ENCODE measurements around the gene COL11A1. TPM values are rescaled to one million over a fixed set of nuclear protein-coding genes. Genes with fewer than 3 reads are reported as not detected.
"Not testable (repeated sequence)": the region's sequence is repeated elsewhere in the genome, so short reads cannot be mapped to it uniquely, and the experiment has no call there.

The COL11A1 gene
- polyA plus RNA-seq, 4 donors: 4.3 to 7.3 (median 5.1) TPM

- no peak for DNase-seq (ENCODE audit: low read depth in 4 of 4, low spot score in 2 of 4)
Measured at GRCh38 chr1:103087256-103087655, 21.1 kb downstream of the COL11A1 start.

- no peak for DNase-seq (ENCODE audit: low read depth in 4 of 4, low spot score in 2 of 4)
Measured at GRCh38 chr1:103084181-103084580, 24.1 kb downstream of the COL11A1 start.

DNA sequence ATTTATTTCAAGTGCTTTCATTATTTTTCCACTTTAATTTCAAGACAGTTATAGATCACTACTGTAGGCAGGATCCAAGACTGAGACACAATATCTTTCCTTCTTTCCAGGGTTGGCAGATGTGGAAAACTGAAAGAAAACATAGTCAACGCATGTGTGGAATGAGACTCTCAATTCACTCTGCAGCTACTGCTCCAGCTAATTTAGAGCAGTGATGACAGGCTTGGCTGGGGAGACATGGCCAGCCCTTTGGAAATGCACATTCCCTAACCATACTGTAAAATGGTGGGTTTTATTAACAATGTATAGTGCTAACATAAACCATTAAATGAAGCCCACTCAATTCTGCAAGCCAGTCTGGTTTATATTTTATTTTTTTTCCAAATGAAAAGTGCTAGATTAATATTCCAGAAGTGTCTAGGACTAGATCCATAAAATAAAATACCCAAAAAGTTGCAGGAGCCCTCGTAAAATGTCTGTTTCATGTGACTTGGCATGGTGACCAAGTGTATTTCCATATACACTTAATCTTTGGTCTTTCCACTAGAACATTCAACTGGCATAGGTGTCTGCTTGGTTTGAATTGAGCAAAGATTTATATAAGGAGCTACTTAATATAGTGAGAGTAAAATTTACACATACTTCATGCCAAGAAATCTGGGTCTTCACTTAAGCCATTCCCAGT is 32.9 kb downstream of the COL11A1 start:
- DNase-seq (ENCODE audit: low read depth in 4 of 4, low spot score in 2 of 4): no peak

DNA sequence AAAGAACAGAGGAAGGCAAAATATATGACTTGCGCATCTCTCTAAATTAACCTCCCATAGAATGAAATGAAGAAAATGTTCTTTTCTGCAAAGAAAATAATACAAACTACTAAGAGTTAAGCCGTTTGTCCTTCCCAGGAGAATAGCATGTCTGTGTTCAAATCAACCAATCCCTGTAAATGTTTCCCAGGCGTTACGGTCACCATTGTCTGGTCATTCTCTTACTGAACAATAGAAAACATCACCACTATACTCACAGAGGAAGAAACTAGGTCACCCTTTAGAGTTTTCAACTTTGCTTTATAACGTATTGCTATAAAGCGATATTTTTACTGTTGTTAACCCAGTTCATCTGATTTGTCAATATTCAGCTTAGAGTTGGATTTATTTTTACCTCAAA is 34.1 kb downstream of the COL11A1 start:
- DNase-seq (ENCODE audit: low read depth in 4 of 4, low spot score in 2 of 4): no peak

DNA sequence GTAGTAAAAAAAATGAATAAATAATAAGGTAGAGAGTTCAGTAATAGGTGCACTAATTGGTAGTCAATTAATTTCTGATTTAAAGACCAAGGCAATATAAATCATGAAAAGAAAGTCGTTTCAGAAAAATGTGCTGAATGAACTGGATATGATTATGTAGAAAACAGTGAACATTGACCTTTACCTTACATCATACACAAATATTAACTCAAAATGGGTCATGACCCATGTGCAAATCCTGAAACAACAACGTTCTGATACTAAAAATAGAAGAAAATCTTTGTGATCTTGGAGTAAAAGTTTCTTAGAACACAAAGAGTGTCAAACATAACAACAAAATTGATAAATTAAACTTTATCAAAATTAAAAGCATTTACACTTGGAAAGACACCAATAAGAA is 39.1 kb downstream of the COL11A1 start:
- DNase-seq (ENCODE audit: low read depth in 4 of 4, low spot score in 2 of 4): no peak

- no peak for DNase-seq (ENCODE audit: low read depth in 4 of 4, low spot score in 2 of 4)
Measured at GRCh38 chr1:103063921-103064320, 44.4 kb downstream of the COL11A1 start.

- no peak for DNase-seq (ENCODE audit: low read depth in 4 of 4, low spot score in 2 of 4)
Measured at GRCh38 chr1:103058391-103058790, 49.9 kb downstream of the COL11A1 start.

- no peak for DNase-seq (ENCODE audit: low read depth in 4 of 4, low spot score in 2 of 4)
Measured at GRCh38 chr1:103056423-103056822, 51.9 kb downstream of the COL11A1 start.

DNA sequence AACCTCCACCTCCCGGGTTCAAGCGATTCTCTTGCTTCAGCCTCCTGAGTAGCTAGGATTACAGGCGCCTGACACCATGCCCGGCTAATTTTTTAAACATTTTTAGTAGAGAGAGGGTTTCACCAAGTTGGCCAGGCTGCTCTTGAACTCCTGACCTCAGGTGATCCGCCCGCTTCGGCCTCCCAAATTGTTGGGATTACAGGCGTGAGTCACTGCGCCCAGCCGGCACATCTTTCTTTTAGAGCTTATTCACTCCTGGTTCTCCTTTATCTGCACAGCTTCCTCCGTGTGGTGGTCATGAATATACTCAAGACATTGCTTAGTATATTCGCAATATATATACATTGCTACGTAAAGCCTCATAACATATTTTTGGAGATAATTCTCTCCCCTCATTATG is 80.2 kb downstream of the COL11A1 start:
- not testable (repeated sequence) for DNase-seq (ENCODE audit: low read depth in 4 of 4, low spot score in 2 of 4)

- no peak for DNase-seq (ENCODE audit: low read depth in 4 of 4, low spot score in 2 of 4)
Measured at GRCh38 chr1:103025858-103026409, 82.4 kb downstream of the COL11A1 start.

GRCh38 chr1:103024051-103024450 is 84.3 kb downstream of the COL11A1 start:
- DNase-seq (ENCODE audit: low read depth in 4 of 4, low spot score in 2 of 4): no peak

GRCh38 chr1:103002005-103002404 is 106.3 kb downstream of the COL11A1 start:
- no peak for DNase-seq (ENCODE audit: low read depth in 4 of 4, low spot score in 2 of 4)

- DNase-seq (ENCODE audit: low read depth in 4 of 4, low spot score in 2 of 4): no peak
Measured at GRCh38 chr1:102978874-102979273, 129.4 kb downstream of the COL11A1 start.

DNA sequence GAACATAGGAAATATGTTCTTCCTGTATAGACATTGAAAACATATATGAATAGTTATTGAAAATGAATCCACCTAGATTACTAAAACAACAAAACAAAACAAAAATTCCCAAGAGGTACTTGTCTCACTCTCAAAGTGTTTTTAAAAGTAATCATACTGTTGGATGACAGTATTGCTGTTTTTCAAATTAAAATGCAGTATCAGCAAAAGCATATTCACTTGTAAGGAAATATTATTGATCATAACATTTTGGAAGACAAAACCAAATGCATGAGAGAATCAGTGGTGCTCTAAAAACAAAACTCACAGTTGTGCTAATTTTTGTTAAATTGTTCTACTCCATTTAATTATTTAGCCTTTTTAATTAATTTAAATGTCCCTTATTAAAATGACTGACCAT is 131.0 kb downstream of the COL11A1 start:
- no peak for DNase-seq (ENCODE audit: low read depth in 4 of 4, low spot score in 2 of 4)

GRCh38 chr1:102970496-102971078 is 137.7 kb downstream of the COL11A1 start:
- peak in 3 of 4 donors; percentile 3 to 21 (median 4) for DNase-seq (ENCODE audit: low read depth in 4 of 4, low spot score in 2 of 4)

DNA sequence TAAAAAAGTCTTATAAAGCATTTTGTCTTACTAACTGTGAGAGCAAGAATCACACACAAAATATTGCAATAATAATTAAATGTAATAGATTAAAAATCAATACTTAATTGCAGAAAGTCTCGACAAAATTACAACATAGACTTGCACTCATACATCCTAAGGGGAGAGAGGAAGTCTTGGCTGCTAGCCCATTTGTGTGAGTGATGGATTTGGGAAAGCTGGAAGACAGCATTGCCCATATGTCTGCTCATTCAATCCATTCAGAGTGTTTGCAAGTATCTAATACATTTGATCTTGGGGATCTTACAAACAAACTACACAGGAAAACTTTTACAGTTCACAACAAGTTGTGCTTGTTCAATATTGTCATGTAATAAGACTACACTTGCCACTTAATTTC is 140.5 kb downstream of the COL11A1 start:
- no peak for DNase-seq (ENCODE audit: low read depth in 4 of 4, low spot score in 2 of 4)

DNA sequence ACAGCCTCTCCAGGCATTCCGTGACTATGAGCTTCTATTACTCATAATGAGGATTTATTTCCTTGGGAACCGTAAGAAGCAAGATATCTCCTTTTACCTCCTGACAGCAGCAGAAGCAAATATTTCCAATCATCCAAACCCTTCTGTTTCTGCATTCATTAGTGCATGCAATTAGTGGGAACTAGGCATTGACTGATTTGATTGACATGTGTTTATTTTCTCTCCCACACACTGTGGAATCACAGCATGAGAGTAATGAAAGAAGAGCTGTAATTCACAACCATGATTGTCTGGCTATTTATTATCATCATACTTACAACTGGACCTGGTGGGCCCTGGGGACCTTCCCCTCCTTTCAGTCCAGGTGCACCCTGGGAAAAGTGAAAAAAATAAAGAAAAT is 146.8 kb downstream of the COL11A1 start:
- DNase-seq (ENCODE audit: low read depth in 4 of 4, low spot score in 2 of 4): no peak

- no peak for DNase-seq (ENCODE audit: low read depth in 4 of 4, low spot score in 2 of 4)
Measured at GRCh38 chr1:102954576-102954975, 153.7 kb downstream of the COL11A1 start.

GRCh38 chr1:102952400-102952799 is 155.9 kb downstream of the COL11A1 start:
- no peak for DNase-seq (ENCODE audit: low read depth in 4 of 4, low spot score in 2 of 4)

DNA sequence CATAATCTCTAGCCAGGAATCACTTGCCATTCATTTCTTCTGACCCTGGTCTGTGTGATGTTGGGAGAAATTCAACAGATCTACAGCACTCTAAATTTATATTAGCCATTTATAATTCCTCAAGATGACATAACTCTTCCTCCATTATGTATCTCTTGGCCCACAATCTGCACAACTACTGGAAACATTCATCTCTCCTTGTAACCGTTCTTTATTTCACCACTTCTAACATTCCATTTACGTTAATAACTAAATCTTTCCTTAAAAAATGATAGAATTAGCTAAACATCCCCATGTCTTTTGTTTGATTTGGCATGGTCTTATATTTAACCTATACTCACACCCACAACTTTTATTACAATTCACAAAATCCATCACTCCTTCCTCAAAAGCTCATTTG is 166.0 kb downstream of the COL11A1 start:
- DNase-seq (ENCODE audit: low read depth in 4 of 4, low spot score in 2 of 4): no peak

GRCh38 chr1:102941366-102941947 is 166.9 kb downstream of the COL11A1 start:
- DNase-seq (ENCODE audit: low read depth in 4 of 4, low spot score in 2 of 4): no peak

DNA sequence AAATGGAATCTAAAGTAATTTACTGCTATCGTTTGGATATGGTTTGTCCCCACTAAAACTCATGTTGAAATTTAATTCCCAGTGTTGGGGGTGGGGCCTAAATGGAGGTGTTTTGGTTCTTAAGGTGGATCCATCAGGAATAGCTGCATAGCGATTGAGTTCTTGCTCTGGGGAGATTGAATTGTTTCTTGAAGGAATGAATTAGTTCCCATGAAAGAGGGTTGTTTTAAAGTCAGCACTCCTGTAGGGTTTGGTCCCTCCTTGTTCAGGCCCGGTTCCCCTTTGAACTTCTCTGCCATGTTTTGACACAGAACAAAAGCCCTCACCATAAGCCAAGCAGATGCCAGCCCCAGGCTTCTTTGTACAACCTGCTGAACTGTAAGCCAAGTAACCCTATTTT is 170.9 kb downstream of the COL11A1 start:
- no peak for DNase-seq (ENCODE audit: low read depth in 4 of 4, low spot score in 2 of 4)
